ENCODE data around the gene CD80. TPM values are rescaled to one million over a fixed set of nuclear protein-coding genes. Genes with fewer than 3 reads are reported as not detected.

CD80 gene
- total and polyA plus RNA-seq, 9 of the 15 experiments (the other 6 are each of a cell fraction or from before 2014, with no cell fraction given), result 3.0 to 8.2 (median 5.7) TPM

- TF ChIP-seq STAT5A (IDR thresholded peaks at IDR 0.05; ENCODE audit: borderline replicate concordance, low read length) (no peak), ZNF175 (CRISPR knock-in tag; IDR thresholded peaks at IDR 0.05; ENCODE audit: low read depth) (no peak), SMAD4 (CRISPR knock-in tag; conservative IDR thresholded peaks at IDR 0.05) (no peak), ZNF384 (IDR thresholded peaks at IDR 0.05; ENCODE audit: low read depth, low read length) (no peak), ZNF780A (CRISPR knock-in tag; IDR thresholded peaks at IDR 0.05) (no peak), DNMT1 (IDR thresholded peaks at IDR 0.05) (no peak), KAT8 (IDR thresholded peaks at IDR 0.05; ENCODE audit: low read depth) (no peak), HDAC6 (IDR thresholded peaks at IDR 0.05; ENCODE audit: low read depth, low read length) (no peak), ZNF354B (CRISPR knock-in tag; IDR thresholded peaks at IDR 0.05) (no peak), ZNF431 (CRISPR knock-in tag; IDR thresholded peaks at IDR 0.05) (no peak), ZKSCAN1 (IDR thresholded peaks at IDR 0.05; ENCODE audit: low read depth, low read length) (no peak), RERE (CRISPR knock-in tag; IDR thresholded peaks at IDR 0.05; ENCODE audit: borderline replicate concordance) (no peak), STAT5B (CRISPR knock-in tag; IDR thresholded peaks at IDR 0.05) (no peak), ADNP (tag; IDR thresholded peaks at IDR 0.05) (no peak)
- BruUV-seq (replicated peaks), result no TSS peak
These were observed 66.6 kb downstream of the CD80 start for GRCh38 chr3:119492810-119493209.

More at GRCh38 chr3:119492810-119493209, 66.6 kb downstream of the CD80 start:
- H2AFZ ChIP-seq (ENCODE audit: low read depth, low read length), result no peak overlapping the region
- H3K79me2 ChIP-seq (ENCODE audit: control insufficient read depth, insufficient read depth, low read length), result peaks cover 8% of the 10 kb centered on the region
- FAIRE-seq, result no peak
- POLR2A ChIA-PET, result interaction anchor here (0.7 to 0.9 kb wide), 2 partner anchors 38 to 186 kb away, joined by 3 read pairs; no protein-coding TSS in a partner anchor
- H3K9ac ChIP-seq (ENCODE audit: insufficient read depth in 1 of 2, low read depth in 2 of 2, low read length in 2 of 2), result no peak overlapping the region
- no peaks in the 10 kb centered on the region for H4K20me1 ChIP-seq (replicated peaks; ENCODE audit: control insufficient read depth, insufficient read depth, low read length)
- H3K4me1 ChIP-seq (replicated peaks in 1 of 2; ENCODE audit: control insufficient read depth in 2 of 2, insufficient read depth in 2 of 2, low read length in 2 of 2), result no peaks in the 10 kb centered on the region; a peak in 1 of 5 replicates
- in situ Hi-C loops (cut with MboI), result no loop called here
- H3K9me3 ChIP-seq (replicated peaks; ENCODE audit: control insufficient read depth, insufficient read depth, low read depth, low read length), result no peaks in the 10 kb centered on the region
- WGBS (ENCODE audit: insufficient coverage, low coverage, missing lambda C conversion rate), result 72% methylated on average over 3 of the region's 3 CpGs
- no peak for ATAC-seq
- DNase-seq (ENCODE audit: extremely low read depth in 1 of 4, low spot score in 3 of 4), result no peak
- no peak overlapping the region for H3K4me3 ChIP-seq
- peaks cover 34% of the 10 kb centered on the region; the same call in 2 of the 3 replicates for H3K36me3 ChIP-seq (ENCODE audit: control insufficient read depth, insufficient read depth, low read length)
- no peak overlapping the region for H3K4me2 ChIP-seq (ENCODE audit: insufficient read depth, low read length)
- intact Hi-C loops (cut with micrococcal nuclease), result no loop called here
- CTCF ChIA-PET (ENCODE audit: low intra/inter-chr PET ratio), result no interaction called here
- H3K9me1 ChIP-seq (ENCODE audit: control insufficient read depth, insufficient read depth, low read length), result no peaks in the 10 kb centered on the region
- H3K27me3 ChIP-seq (ENCODE audit: control insufficient read depth in 2 of 2, insufficient read depth in 2 of 2, low read length in 2 of 2), result no peaks in the 10 kb centered on the region
- H3K27ac ChIP-seq (ENCODE audit: extremely low read depth, low read depth, low read length), result no peak overlapping the region

Measured in K562 (cell line).